Activated CD4-positive, CD25-positive, alpha-beta regulatory T cell treated with anti-CD3 and anti-CD28 coated beads, Interleukin-2, amount 50 U/mL, for 16 hours (primary cell): ENCODE measurements around the gene INSR.
"Not testable (repeated sequence)": the region's sequence is repeated elsewhere in the genome, so short reads cannot be mapped to it uniquely, and the experiment has no call there.

Source experiments
- DNase-seq: peaks from one replicate; pipeline ENCODE4 v3.0.0-alpha.2; 2020; ENCODE audit warnings: low read depth, low spot score

INSR gene

GRCh38 chr19:7293762-7294557 lies at the start of gene INSR:
Gene INSR, minus strand, starts transcription at chr19:7294414. Its CDS starts 523 bp downstream, at chr19:7293891.
- no peak for DNase-seq

GRCh38 chr19:7342143-7342542 lies 47.9 kb upstream of the INSR start:
- no peak for DNase-seq

GRCh38 chr19:7340959-7341837 lies 47.0 kb upstream of the INSR start:
- DNase-seq = peak; percentile 70

- DNase-seq = no peak
These were observed 43.4 kb upstream of the INSR start for GRCh38 chr19:7337380-7338194.

GRCh38 chr19:7336321-7336973 lies 42.2 kb upstream of the INSR start:
- DNase-seq = no peak

- DNase-seq = no peak
These were observed 39.2 kb upstream of the INSR start for GRCh38 chr19:7333198-7334118.

- no peak for DNase-seq
These were observed 37.2 kb upstream of the INSR start for GRCh38 chr19:7331446-7331845.

GRCh38 chr19:7328647-7329046 lies 34.4 kb upstream of the INSR start:
- no peak for DNase-seq

- DNase-seq = no peak
These were observed 33.6 kb upstream of the INSR start for GRCh38 chr19:7327802-7328201.

- no peak for DNase-seq
These were observed 32.1 kb upstream of the INSR start for GRCh38 chr19:7326105-7326877.

GRCh38 chr19:7318176-7318575 lies 24.0 kb upstream of the INSR start:
- no peak for DNase-seq

GRCh38 chr19:7312816-7313215 lies 18.6 kb upstream of the INSR start:
- DNase-seq = no peak

- DNase-seq = no peak
These were observed 17.7 kb upstream of the INSR start for GRCh38 chr19:7311911-7312310.

GRCh38 chr19:7308327-7308726 lies 14.1 kb upstream of the INSR start:
- DNase-seq = not testable (repeated sequence)

GRCh38 chr19:7307590-7308218 lies 13.5 kb upstream of the INSR start:
- DNase-seq = no peak

- DNase-seq = no peak
These were observed 10.0 kb upstream of the INSR start for GRCh38 chr19:7304200-7304599.

GRCh38 chr19:7303470-7303869 lies 9.3 kb upstream of the INSR start:
- no peak for DNase-seq

GRCh38 chr19:7301525-7301924 lies 7.3 kb upstream of the INSR start:
- DNase-seq = no peak

- no peak for DNase-seq
These were observed 3.5 kb upstream of the INSR start for GRCh38 chr19:7297742-7298141.
